Fibroblast of mammary gland (primary cell): ENCODE results near the gene EHBP1.

Experiments used
- DNase-seq: peaks from one replicate; pipeline ENCODE4 v3.0.0-alpha.2; 2010; ENCODE audit warnings: low read depth
- H3K4me3 ChIP-seq: 2 replicates; pipeline ENCODE4 v1.5.1; 2011; ENCODE audit warnings: low read depth, mild to moderate bottlenecking, low read length, moderate library complexity; ENCODE audit not compliant: control insufficient read depth
- TF ChIP-seq, protein P1 (sequence below): conservative IDR thresholded peaks from 2 replicates; pipeline ENCODE4 v1.5.1; 2011; ENCODE audit warnings: low read depth, low read length, inconsistent platforms; ENCODE audit not compliant: control insufficient read depth, insufficient read depth

The EHBP1 gene

DNA sequence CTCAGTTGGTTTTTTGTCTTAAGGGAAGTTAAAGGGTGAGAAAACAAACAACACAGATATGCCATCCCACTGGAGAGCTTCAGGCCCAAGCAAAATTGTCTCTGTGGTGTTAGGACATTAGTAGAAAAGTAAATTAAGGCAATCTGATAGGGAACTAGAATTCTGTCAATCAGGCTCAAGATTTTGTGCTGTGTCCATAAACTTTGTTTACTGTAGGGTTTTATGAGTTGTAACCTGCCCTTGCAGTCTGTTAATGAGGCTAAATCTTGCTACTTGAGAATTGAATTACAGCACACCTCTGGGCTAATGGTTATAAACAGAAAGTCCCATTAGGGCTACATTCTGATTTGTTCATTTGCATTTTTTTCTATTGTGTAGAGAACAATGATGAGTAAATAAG is 267.1 kb downstream of the EHBP1 start:
- DNase-seq: no peak
- TF ChIP-seq, protein P1, sequence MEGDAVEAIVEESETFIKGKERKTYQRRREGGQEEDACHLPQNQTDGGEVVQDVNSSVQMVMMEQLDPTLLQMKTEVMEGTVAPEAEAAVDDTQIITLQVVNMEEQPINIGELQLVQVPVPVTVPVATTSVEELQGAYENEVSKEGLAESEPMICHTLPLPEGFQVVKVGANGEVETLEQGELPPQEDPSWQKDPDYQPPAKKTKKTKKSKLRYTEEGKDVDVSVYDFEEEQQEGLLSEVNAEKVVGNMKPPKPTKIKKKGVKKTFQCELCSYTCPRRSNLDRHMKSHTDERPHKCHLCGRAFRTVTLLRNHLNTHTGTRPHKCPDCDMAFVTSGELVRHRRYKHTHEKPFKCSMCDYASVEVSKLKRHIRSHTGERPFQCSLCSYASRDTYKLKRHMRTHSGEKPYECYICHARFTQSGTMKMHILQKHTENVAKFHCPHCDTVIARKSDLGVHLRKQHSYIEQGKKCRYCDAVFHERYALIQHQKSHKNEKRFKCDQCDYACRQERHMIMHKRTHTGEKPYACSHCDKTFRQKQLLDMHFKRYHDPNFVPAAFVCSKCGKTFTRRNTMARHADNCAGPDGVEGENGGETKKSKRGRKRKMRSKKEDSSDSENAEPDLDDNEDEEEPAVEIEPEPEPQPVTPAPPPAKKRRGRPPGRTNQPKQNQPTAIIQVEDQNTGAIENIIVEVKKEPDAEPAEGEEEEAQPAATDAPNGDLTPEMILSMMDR: no peak
- H3K4me3 ChIP-seq: no peak overlapping the region

DNA sequence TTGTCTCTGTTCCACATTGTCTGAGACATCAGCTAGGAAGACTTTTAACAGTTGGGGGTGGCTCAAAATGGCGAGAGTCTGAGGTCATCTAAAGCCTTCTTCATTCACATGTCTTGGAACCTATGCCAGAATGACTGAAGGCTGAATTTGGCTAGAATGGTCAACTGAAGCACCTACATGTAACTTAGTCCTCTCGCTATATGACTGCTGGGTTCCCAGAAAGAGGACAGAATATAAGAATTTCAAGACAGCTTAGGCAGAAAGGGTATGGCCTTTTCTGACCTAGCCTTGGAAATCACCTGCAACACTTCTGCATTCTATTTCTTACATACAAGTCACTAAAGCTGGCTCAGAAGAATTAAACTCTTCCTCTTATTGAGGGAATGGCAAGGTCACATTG is 269.5 kb downstream of the EHBP1 start:
- DNase-seq: no peak
- TF ChIP-seq, protein P1: no peak
- no peak overlapping the region for H3K4me3 ChIP-seq

- TF ChIP-seq, protein P1: no peak
- DNase-seq: no peak
- H3K4me3 ChIP-seq: no peak overlapping the region
Observed at GRCh38 chr2:62991605-62992004, 286.1 kb downstream of the EHBP1 start.

DNA sequence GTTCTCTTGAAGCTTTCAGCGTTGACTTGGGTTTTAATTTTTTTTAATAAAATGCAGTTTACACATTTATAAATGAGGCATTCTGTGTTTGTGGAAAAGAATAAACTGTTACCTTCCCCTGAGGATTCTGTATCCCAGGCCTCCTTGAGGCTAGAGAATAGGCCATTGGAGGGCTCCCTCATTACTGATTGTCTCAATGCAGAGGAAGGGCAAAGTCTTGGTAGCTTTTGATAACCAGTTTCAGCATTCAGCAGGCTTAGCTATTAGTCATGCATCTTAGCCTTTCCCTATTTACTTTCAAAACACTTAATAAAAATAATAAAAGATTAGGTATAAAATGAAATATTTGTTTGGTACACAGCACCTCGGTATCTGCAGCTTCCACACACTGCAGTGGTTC is 287.0 kb downstream of the EHBP1 start:
- DNase-seq: no peak
- TF ChIP-seq, protein P1: no peak
- no peak overlapping the region for H3K4me3 ChIP-seq

DNA sequence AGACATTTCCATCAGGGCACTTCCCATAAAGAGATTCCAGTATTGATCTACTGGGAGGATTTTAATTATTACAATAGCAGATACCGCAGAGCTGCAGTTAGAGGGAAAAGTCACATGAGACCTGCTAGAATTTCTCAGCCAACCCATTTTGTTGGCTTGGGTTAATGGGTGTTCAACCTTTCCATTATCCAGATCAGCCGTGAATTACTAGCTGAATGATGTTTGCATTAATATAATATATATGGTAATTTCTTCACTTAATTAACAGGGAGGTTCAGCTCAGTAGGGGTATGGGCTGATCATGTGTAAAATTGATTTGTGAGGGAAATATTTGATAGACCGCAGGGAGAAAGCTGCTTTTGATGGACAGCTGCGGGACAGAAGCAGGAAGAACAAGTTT is 288.7 kb downstream of the EHBP1 start:
- H3K4me3 ChIP-seq: no peak overlapping the region
- TF ChIP-seq, protein P1: no peak
- no peak for DNase-seq

GRCh38 chr2:62996534-62997186 is 291.1 kb downstream of the EHBP1 start:
- H3K4me3 ChIP-seq: no peak overlapping the region
- DNase-seq: no peak
- TF ChIP-seq, protein P1: no peak

DNA sequence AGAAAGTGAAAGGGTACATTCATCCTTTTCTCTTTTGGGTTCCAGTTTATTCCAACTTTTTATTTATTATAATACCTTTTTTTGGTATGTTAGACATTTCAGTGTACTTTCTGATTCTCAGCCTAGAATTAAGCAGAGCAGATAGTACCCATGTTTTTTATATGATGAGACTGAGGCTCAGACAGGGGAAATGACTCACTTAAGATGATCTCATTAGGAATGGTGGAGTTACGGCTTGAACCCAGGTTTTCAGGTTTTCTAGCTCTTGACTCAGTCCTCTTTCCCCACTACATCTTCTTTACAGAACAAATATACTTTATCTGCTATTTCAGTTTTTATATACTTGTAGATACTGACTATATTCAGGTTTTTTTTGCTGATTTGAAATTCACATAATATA is 293.4 kb downstream of the EHBP1 start:
- H3K4me3 ChIP-seq: no peak overlapping the region
- TF ChIP-seq, protein P1: no peak
- DNase-seq: peak; percentile 52
